Suppressor macrophage (primary cell): ENCODE measurements around the gene RAMAC.
"Not testable (repeated sequence)": the region's sequence is repeated elsewhere in the genome, so short reads cannot be mapped to it uniquely, and the experiment has no call there.

Source experiments
- DNase-seq, 4 experiments: peaks; one replicate each; pipeline ENCODE4 v3.0.0-alpha.2; 2020 to 2022

The RAMAC gene

DNA sequence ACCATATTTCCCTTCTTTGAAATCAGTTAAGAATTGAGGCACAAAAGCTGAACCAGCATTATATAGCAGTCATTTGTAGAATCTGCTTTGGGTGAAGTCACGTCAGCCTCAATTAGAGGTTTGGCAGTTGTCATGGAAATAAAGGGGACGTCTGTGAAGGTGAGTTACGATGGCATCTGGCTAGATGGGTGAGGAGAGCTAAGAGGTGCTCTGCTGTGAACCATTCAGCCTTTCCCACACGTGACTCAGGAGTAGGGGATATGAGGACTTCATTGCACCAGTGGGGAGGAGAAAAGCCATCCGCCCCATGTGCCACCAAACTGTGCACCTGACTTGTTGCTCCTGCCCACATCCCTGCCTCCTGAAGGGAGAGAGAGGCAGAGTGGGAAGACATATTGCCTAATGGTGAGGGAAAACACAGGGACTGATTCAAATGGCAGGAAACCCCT is 28.2 kb downstream of the RAMAC start:
- peak in 1 of 4 experiments; percentile 7 for DNase-seq

GRCh38 chr15:83015361-83015760 is 29.4 kb downstream of the RAMAC start:
- no peak for DNase-seq

- DNase-seq: peak; percentile 35 to 82 (median 62)
These were observed 30.9 kb downstream of the RAMAC start for GRCh38 chr15:83016906-83017305.

DNA sequence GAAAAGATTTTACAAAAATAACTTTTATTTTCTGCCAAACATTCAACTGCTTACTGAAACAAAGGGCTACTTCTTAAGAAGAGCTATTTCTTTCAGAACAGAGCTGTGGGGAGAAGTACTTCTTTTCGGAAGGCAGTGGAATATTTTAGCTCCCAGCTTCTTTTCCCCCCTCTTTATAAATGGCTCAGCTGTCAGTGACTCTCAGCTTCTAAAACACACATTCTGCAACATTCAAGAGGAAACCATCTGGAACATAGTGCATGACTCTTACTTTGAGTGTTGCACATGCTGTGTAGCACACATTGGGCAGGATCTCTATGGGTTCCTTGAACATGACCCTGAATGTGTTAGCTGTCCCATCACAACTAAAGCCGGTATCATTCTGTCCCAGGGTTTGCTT is 32.4 kb downstream of the RAMAC start:
- peak; percentile 29 to 60 (median 39) for DNase-seq

GRCh38 chr15:83030021-83030420 is 44.0 kb downstream of the RAMAC start:
- DNase-seq: no peak

GRCh38 chr15:83031234-83031633 is 45.2 kb downstream of the RAMAC start:
- DNase-seq: not testable (repeated sequence)

DNA sequence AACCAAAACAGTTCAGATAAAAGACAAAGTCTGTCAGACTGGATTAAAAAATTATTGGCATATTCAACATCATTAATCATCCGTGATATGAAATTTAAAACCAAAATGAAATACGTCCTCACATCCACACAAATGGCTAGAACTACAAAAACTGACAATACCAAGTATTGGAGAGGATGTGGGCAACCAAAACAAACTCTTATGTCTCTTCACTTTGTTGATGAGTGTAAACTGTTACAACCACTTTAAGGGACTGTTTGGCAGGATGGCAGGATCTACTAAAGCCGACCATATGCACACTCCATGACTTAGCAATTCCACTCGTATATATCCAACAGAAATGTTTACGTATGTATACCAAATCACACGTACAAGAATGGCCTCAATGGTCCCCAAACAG is 50.2 kb downstream of the RAMAC start:
- no peak for DNase-seq

DNA sequence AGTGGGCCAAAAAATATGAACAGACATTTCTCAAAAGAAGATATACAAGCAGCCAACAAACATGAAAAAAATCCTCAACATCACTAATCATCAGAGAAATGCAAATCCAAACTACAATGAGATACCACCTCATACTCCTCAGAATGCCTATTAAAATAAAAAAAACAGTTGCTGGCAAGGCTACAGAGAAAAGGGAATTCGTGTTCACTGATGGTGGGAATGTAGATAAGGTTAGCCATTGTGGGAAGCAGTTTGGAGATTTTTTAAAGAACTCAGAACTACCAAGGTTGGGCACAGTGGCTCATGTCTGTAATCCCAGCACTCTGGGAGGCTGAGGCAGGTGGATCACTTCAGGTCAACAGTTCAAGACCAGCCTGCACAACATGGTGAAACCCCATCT is 53.2 kb downstream of the RAMAC start:
- no peak for DNase-seq
